GM12891 (cell line): ENCODE results near the gene LOXL1.
A peak's percentile ranks its signal among the peaks of the same experiment; 100 is the strongest.

ENCODE experiments used
- DNase-seq: peaks from one replicate; pipeline ENCODE4 v3.0.0; 2011; ENCODE audit warnings: low spot score; ENCODE audit not compliant: insufficient read length
- FAIRE-seq: peaks from 2 replicates; lab custom pipeline; 2011; peaks lifted over from hg19 to GRCh38; lab: Jason Lieb, UNC
- PAX5 ChIP-seq: IDR thresholded peaks from 2 replicates; pipeline ENCODE4 v1.6.1; 2011; ENCODE audit warnings: low read length, moderate library complexity, mild to moderate bottlenecking; ENCODE audit not compliant: insufficient read depth, severe bottlenecking
- POLR2A ChIP-seq: IDR thresholded peaks from 2 replicates; pipeline ENCODE4 v1.6.1; 2011; ENCODE audit warnings: low read depth, low read length, control low read depth
- POLR2AphosphoS5 ChIP-seq: IDR thresholded peaks from 2 replicates; pipeline ENCODE4 v1.6.1; 2011; ENCODE audit warnings: low read depth, low read length, control low read depth
- POU2F2 ChIP-seq: IDR thresholded peaks from 2 replicates; pipeline ENCODE4 v1.6.1; 2011; ENCODE audit warnings: low read depth, mild to moderate bottlenecking, control low read depth, low read length, moderate library complexity
- SPI1 ChIP-seq: IDR thresholded peaks from 2 replicates; pipeline ENCODE4 v1.6.1; 2011; ENCODE audit warnings: low read depth, low read length, control low read depth
- TAF1 ChIP-seq: IDR thresholded peaks from 2 replicates; pipeline ENCODE4 v1.6.1; 2011; ENCODE audit warnings: low read depth, low read length, control low read depth

LOXL1 gene

DNA sequence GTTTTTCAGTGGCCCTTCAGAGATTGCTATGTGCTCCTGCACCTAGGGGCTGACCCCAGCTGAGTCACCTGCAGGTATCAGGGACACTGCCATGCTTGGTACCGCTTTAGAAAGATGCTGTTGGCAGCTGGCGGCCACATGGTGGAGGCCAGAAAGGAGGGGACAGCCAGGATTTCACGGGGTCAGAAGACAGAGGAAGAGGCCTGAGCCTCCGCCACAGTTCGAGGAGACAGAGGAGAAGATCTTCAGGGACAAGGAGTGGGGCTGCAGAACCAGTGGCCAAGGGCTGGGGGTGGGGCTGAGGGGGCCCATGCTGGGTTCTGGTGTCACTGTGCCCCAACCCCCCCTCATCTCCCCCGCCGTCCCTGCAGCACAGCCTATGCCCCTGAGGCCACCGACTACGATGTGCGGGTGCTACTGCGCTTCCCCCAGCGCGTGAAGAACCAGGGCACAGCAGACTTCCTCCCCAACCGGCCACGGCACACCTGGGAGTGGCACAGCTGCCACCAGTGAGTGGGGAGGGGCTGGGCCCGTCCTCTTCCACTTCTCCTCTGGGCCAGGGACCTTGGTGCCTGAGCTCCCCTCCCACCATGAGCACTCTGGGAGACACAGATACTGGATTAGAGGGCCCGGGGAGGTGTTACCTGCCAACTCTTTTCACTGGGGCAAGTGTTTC lies 19.9 kb downstream of the LOXL1 start:
- TF ChIP-seq POLR2AphosphoS5, result no peak
- no peak for TF ChIP-seq POU2F2
- no peak for TF ChIP-seq POLR2A
- no peak for TF ChIP-seq PAX5
- TF ChIP-seq SPI1, result no peak
- no peak for TF ChIP-seq TAF1
- no peak for FAIRE-seq
- DNase-seq, result no peak

- TF ChIP-seq PAX5, result no peak
- TF ChIP-seq SPI1, result no peak
- no peak for TF ChIP-seq POLR2A
- TF ChIP-seq POU2F2, result no peak
- no peak for TF ChIP-seq POLR2AphosphoS5
- TF ChIP-seq TAF1, result no peak
- FAIRE-seq, result no peak
- DNase-seq, result no peak
Observed at GRCh38 chr15:73946795-73947370, 20.6 kb downstream of the LOXL1 start.

DNA sequence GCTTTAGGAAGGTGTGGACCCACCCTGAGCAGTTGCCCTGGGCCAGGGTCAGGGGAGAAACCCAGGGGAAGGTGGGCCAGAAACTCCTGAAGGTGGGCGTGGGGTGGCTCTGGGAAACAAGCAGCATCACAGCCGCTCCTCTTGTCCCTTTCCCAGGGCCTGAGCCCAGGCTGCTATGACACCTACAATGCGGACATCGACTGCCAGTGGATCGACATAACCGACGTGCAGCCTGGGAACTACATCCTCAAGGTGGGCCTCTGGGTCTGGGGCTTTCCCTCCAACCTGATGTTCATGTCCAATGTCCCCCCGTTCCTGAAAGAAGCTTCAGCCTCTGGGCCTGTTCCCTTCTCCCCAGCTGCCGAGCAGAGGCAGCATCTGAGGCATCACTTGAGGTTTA lies 21.4 kb downstream of the LOXL1 start:
- TF ChIP-seq POLR2A (no peak), POU2F2 (no peak), TAF1 (no peak), SPI1 (no peak), POLR2AphosphoS5 (no peak), PAX5 (no peak)
- no peak for FAIRE-seq

GRCh38 chr15:73948396-73948795 lies 22.1 kb downstream of the LOXL1 start:
- TF ChIP-seq TAF1, result no peak
- no peak for TF ChIP-seq POLR2AphosphoS5
- no peak for TF ChIP-seq SPI1
- no peak for TF ChIP-seq PAX5
- no peak for TF ChIP-seq POLR2A
- no peak for TF ChIP-seq POU2F2
- FAIRE-seq (no peak), DNase-seq (no peak)

More for the DNA sequence above, 21.4 kb downstream of the LOXL1 start:
- no peak for DNase-seq

DNA sequence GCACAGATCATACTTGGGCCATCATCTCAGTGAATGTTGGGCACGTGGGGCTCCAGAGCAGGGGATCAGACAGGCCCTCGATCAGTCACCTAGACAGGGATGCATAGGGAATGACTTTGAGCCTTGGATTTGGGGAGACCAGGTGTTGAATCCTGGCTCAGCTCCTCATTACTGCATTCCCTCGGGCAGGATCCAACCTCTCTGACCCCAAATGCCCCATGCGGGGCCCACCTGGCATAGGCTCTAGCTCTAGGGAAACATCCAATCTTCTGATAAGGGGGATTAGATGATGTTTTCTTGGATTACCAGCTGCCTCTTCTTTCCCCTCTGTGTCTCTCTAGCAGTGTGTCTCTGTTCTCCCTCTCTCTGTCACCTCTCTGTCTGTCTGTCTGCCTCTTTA lies 22.7 kb downstream of the LOXL1 start:
- no peak for FAIRE-seq
- TF ChIP-seq TAF1, result no peak
- TF ChIP-seq POLR2AphosphoS5, result no peak
- no peak for TF ChIP-seq POLR2A
- no peak for TF ChIP-seq POU2F2
- TF ChIP-seq PAX5, result no peak
- no peak for TF ChIP-seq SPI1
- no peak for DNase-seq

GRCh38 chr15:73949496-73949895 lies 23.2 kb downstream of the LOXL1 start:
- no peak for TF ChIP-seq POLR2AphosphoS5
- FAIRE-seq, result no peak
- no peak for DNase-seq

GRCh38 chr15:73950479-73950830 lies 24.2 kb downstream of the LOXL1 start:
- FAIRE-seq (peak; percentile 33), DNase-seq (no peak)
- TF ChIP-seq POLR2AphosphoS5, result no peak
- TF ChIP-seq SPI1, result no peak
- TF ChIP-seq POLR2A, result no peak
- no peak for TF ChIP-seq TAF1
- no peak for TF ChIP-seq POU2F2
- no peak for TF ChIP-seq PAX5

DNA sequence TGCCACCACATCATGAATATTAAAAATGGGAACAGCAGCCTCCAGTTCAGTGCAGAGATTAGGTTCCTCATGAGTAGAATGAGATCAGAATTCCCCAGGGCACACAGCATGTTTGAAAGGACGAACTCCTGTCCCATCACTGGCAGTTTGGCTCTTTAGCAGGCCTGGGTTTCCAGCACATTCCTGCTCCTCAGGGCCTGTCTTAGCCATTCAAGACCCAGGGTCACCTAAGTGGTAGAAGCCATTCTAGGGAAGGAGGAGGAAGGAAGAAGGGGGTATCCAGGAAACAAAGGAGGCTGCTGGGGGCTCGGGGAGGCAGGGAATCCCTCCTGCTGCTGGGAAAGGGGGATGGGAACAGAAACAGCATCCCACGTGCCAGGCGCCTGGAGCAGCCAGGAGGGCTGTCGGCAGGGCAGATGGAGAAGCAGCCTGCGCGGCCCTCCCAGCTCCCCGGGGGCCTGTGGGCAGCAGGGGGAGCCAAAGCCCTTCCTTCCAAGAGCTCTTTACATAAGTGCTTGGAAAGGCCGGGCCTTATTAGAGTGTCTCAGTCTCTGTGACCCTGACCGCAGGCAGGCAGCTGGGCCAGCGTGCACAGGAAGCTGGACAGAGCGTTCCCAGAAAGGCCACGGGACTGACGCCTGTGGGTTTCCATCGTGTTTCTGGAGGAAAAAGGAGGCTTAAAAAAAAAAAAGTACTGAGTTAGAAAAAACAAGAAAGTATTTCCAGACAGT lies 24.7 kb downstream of the LOXL1 start:
- TF ChIP-seq POLR2AphosphoS5, result no peak
- no peak for TF ChIP-seq SPI1
- TF ChIP-seq PAX5, result no peak
- no peak for TF ChIP-seq POU2F2
- no peak for TF ChIP-seq POLR2A
- TF ChIP-seq TAF1, result no peak
- FAIRE-seq (peak; percentile 57), DNase-seq (peak; percentile 81)

GRCh38 chr15:73951601-73952000 lies 25.3 kb downstream of the LOXL1 start:
- no peak for DNase-seq
- no peak for FAIRE-seq
- TF ChIP-seq POLR2A, result no peak
- no peak for TF ChIP-seq TAF1
- TF ChIP-seq POU2F2, result no peak
- no peak for TF ChIP-seq SPI1
- no peak for TF ChIP-seq PAX5
- TF ChIP-seq POLR2AphosphoS5, result no peak
